ENCODE data around the gene RBM15B.
"Not testable (repeated sequence)": the region's sequence is repeated elsewhere in the genome, so short reads cannot be mapped to it uniquely, and the experiment has no call there.

Gene RBM15B

GRCh38 chr3:51391075-51391565, at the start of gene RBM15B:
TSS of gene RBM15B (plus strand) at chr3:51391285. CDS start at chr3:51391400, 115 bp downstream.
- DNase-seq (ENCODE audit: low read depth in 2 of 2), result peak; percentile 93

GRCh38 chr3:51343918-51344687, 47.0 kb upstream of the RBM15B start:
- DNase-seq (ENCODE audit: low read depth in 2 of 2), result no peak

- DNase-seq (ENCODE audit: low read depth in 2 of 2), result no peak
Measured at GRCh38 chr3:51350751-51351150, 40.3 kb upstream of the RBM15B start.

- no peak for DNase-seq (ENCODE audit: low read depth in 2 of 2)
Measured at GRCh38 chr3:51353131-51353530, 38.0 kb upstream of the RBM15B start.

GRCh38 chr3:51353691-51354090, 37.4 kb upstream of the RBM15B start:
- no peak for DNase-seq (ENCODE audit: low read depth in 2 of 2)

GRCh38 chr3:51354172-51354571, 36.9 kb upstream of the RBM15B start:
- DNase-seq (ENCODE audit: low read depth in 2 of 2), result no peak

GRCh38 chr3:51354731-51355615, 36.1 kb upstream of the RBM15B start:
- DNase-seq (ENCODE audit: low read depth in 2 of 2), result no peak

GRCh38 chr3:51355891-51356578, 35.0 kb upstream of the RBM15B start:
- no peak for DNase-seq (ENCODE audit: low read depth in 2 of 2)

GRCh38 chr3:51357856-51358255, 33.2 kb upstream of the RBM15B start:
- no peak for DNase-seq (ENCODE audit: low read depth in 2 of 2)

- DNase-seq (ENCODE audit: low read depth in 2 of 2), result no peak
Measured at GRCh38 chr3:51358981-51359380, 32.1 kb upstream of the RBM15B start.

GRCh38 chr3:51360806-51361205, 30.3 kb upstream of the RBM15B start:
- DNase-seq (ENCODE audit: low read depth in 2 of 2), result no peak

GRCh38 chr3:51361746-51362145, 29.3 kb upstream of the RBM15B start:
- no peak for DNase-seq (ENCODE audit: low read depth in 2 of 2)

- no peak for DNase-seq (ENCODE audit: low read depth in 2 of 2)
Measured at GRCh38 chr3:51362476-51362875, 28.6 kb upstream of the RBM15B start.

GRCh38 chr3:51368276-51368675, 22.8 kb upstream of the RBM15B start:
- not testable (repeated sequence) for DNase-seq (ENCODE audit: low read depth in 2 of 2)

- no peak for DNase-seq (ENCODE audit: low read depth in 2 of 2)
Measured at GRCh38 chr3:51371943-51372557, 19.0 kb upstream of the RBM15B start.

GRCh38 chr3:51373658-51374421, 17.2 kb upstream of the RBM15B start:
- no peak for DNase-seq (ENCODE audit: low read depth in 2 of 2)

- no peak for DNase-seq (ENCODE audit: low read depth in 2 of 2)
Measured at GRCh38 chr3:51374456-51374855, 16.6 kb upstream of the RBM15B start.

- DNase-seq (ENCODE audit: low read depth in 2 of 2), result no peak
Measured at GRCh38 chr3:51375136-51375535, 15.9 kb upstream of the RBM15B start.

GRCh38 chr3:51375571-51375970, 15.5 kb upstream of the RBM15B start:
- DNase-seq (ENCODE audit: low read depth in 2 of 2), result no peak

GRCh38 chr3:51378065-51378464, 13.0 kb upstream of the RBM15B start:
- DNase-seq (ENCODE audit: low read depth in 2 of 2), result no peak

GRCh38 chr3:51378726-51379125, 12.4 kb upstream of the RBM15B start:
- no peak for DNase-seq (ENCODE audit: low read depth in 2 of 2)
